MG63 (cell line): ENCODE data around the gene WDR81. TPM values are rescaled to one million over a fixed set of nuclear protein-coding genes. Genes with fewer than 3 reads are reported as not detected.
"Not testable (repeated sequence)": the region's sequence is repeated elsewhere in the genome, so short reads cannot be mapped to it uniquely, and the experiment has no call there.

Experiments used
- DNase-seq: peaks from one replicate; pipeline ENCODE4 v3.0.0-alpha.2; 2020
- H3K27me3 ChIP-seq: fragments of 250-450 bp; sonication (Bioruptor Pico); 2 replicates; pipeline ENCODE4 v1.5.1; 2020; ENCODE audit warnings: mild to moderate bottlenecking, moderate library complexity
- H3K36me3 ChIP-seq: fragments of 250-450 bp; sonication (Bioruptor Pico); 2 replicates; pipeline ENCODE4 v1.5.1; 2020; ENCODE audit warnings: mild to moderate bottlenecking, moderate library complexity
- H3K4me3 ChIP-seq: fragments of 250-450 bp; sonication (Bioruptor Pico); 2 replicates; pipeline ENCODE4 v1.5.1; 2020; ENCODE audit warnings: mild to moderate bottlenecking, moderate library complexity
- H3K9me3 ChIP-seq: fragments of 250-450 bp; sonication (Bioruptor Pico); 2 replicates; pipeline ENCODE4 v1.5.1; 2020; ENCODE audit warnings: mild to moderate bottlenecking, moderate library complexity
- total RNA-seq: library from RNA; depleted of rRNA; stranded (reverse); fragments of >200 nt; shearing (Covaris generic); gene quantifications from 2 replicates; pipeline ENCODE4 v1.2.3, GENCODE V29; 2014; ENCODE audit warnings: low replicate concordance

The WDR81 gene
- total RNA-seq, 1 experiment from 2014 or later, result 20.3 TPM

DNA sequence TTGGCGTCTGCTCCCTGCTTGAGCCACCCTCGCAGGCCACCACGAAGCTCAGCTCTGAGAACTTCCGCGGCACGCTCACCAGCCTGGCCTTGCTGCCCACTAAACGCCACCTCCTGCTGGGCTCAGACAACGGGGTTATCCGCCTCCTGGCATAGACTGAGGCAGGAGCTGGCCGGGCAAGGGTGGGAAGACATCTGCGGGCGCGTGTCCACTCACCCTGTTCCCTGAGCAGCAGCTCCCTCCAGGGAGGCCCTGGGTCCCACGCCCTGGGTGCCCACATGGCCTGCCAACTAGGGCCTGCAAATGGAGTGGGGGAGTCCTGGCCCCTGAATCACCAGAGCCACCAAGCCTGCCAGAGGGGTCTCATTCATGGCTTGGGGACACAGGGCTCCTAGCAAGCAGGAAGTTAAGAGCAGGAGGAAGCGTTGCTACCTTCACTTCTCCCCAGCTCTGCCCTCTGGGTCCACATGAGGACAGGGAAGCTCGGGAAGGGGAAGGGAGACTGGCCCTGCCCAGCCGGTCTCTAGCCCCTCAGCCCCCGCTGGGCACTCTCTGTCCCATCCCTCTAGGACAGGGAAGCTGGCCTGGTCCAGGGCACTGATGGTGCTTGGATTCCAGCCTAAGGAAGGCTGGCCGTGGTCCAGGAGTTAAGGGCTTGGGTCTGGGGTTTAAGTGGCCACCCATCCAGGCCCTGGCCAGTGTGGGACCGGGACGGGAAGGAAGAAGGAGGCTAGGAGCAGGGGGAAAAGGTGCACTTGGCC, 13.2 kb downstream of the WDR81 start:
- DNase-seq, result no peak

DNA sequence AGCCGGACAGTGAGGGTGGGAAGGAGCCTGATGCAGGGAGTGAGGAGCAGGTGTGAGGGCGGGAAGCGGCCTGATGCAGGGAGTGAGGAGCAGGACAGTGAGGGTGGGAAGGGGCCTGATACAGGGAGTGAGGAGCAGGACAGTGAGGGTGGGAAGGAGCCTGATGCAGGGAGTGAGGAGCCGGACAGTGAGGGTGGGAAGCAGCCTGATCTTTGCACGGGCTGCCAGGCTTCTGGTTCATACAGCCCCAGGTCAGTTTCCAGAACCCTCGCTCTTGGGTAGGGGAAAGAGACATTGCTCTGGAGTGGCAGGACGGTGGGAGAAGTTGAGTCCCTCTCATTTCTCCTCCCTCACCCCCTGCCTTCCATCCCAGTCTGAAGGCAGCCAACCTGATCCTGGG, 17.4 kb downstream of the WDR81 start:
- H3K27me3 ChIP-seq, H3K9me3 ChIP-seq, DNase-seq, H3K36me3 ChIP-seq, H3K4me3 ChIP-seq: not testable (repeated sequence)

More for the DNA sequence above, 13.2 kb downstream of the WDR81 start:
- H3K9me3 ChIP-seq, result no peaks in the 10 kb centered on the region
- no peaks in the 10 kb centered on the region for H3K27me3 ChIP-seq
- H3K36me3 ChIP-seq, result no peaks in the 10 kb centered on the region
- H3K4me3 ChIP-seq, result no peak overlapping the region

DNA sequence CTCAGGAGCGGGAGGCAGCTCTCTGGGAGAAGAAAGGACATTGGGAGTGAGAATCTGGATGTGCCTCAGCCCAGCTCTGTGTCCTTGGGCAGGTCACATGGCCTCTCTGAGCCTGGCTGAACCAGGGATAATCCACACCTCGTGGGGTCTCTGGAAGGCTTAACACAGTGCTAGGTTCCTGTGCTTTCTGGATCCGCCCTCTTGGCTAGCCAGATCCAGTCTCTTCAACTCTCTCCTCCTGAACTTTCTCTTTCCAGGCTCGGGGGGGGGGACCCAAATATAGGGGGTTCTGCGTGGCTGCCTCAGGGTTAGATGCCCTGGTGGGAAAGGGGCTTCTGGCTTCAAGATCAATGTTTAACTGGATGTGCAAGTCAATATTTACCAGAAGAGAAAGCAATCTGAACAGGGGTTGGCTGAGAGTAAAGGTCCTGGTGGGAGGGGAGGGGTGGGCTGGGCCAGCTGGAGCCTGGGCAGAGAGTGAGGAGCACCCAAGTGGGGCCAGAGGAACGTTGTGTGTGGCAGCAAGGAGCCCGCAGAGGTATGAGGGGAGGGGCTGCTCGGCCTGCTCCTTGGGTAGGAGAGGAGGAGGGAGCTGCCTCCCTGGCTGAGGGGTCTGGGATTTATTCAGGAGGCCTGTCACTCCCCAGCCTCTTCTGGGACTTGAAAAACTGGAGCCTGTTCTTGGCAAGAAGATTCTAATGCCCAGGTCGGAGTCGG, 18.0 kb downstream of the WDR81 start, which contains the start of gene SERPINF2:
SERPINF2 (plus strand) TSS at position 501 of the 717 bp plus-strand sequence. CDS start 2,125 bp downstream, outside the sequence.
- Histone ChIP-seq H3K36me3 (no peaks in the 10 kb centered on the region), H3K27me3 (no peaks in the 10 kb centered on the region), H3K9me3 (no peaks in the 10 kb centered on the region), H3K4me3 (no peak within 1 kb of the TSS)
- no peak for DNase-seq

DNA sequence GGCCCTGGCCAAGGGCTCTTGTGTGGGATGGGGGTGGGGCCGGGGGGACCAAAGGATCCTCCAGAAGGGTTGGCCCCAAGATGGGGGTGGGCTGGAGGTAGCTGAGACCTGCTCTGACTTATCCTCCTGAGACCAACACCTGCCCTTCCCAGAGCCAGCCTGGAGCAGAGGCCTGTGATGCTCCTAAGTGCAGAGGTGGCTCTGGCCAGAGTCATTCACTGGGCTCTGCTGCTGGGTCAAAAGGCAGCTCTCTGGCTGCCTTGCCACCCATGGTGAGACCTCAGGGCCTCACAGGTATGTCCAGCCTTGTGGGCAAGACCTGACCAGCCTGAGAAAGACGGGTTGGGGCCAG, 18.6 kb downstream of the WDR81 start:
- Histone ChIP-seq H3K9me3 (no peaks in the 10 kb centered on the region), H3K27me3 (no peaks in the 10 kb centered on the region), H3K4me3 (no peak overlapping the region), H3K36me3 (no peaks in the 10 kb centered on the region)
- no peak for DNase-seq

DNA sequence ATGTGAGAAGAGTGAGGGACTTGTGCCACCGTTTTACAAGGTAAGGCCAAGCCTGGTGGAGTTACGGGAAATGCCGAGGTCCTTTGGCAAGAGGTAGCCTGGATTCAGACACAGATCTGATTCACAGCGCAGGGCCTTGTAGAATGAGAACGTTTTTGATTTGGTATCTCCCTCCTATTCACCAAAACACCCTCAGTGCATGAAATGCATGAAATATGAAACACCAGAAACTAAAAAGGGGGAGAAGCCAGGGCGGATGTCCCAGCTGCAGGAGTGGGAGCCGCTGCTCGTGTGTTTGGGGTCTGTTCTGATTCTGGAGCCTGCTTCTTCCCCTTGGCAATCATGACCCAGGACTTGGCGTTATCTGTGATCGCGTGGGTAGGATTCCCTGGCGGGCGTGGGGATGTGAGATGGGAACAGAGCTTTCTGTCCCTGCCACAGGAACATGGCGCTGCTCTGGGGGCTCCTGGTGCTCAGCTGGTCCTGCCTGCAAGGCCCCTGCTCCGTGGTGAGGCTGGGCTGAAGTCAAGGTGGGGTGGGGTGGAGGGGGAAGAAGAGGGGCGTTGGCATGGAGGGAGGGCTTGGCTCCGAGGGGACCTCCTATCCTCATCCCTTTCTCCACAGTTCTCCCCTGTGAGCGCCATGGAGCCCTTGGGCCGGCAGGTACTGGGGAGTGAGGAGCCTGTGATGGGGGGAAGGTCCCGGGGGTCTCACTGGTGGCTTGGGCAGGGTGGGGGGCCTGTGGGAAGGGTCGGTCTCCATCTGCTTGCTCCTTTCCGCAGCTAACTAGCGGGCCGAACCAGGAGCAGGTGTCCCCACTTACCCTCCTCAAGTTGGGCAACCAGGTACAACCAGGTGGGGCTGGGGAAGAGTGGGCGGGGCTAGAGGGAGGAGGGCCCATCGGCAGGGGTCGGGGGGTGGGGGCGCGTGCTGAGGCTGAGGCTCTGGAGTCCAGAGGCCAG, 20.3 kb downstream of the WDR81 start:
- H3K4me3 ChIP-seq, result no peak overlapping the region
- no peaks in the 10 kb centered on the region for H3K27me3 ChIP-seq
- H3K36me3 ChIP-seq, result no peaks in the 10 kb centered on the region
- no peak for DNase-seq
- H3K9me3 ChIP-seq, result no peaks in the 10 kb centered on the region

DNA sequence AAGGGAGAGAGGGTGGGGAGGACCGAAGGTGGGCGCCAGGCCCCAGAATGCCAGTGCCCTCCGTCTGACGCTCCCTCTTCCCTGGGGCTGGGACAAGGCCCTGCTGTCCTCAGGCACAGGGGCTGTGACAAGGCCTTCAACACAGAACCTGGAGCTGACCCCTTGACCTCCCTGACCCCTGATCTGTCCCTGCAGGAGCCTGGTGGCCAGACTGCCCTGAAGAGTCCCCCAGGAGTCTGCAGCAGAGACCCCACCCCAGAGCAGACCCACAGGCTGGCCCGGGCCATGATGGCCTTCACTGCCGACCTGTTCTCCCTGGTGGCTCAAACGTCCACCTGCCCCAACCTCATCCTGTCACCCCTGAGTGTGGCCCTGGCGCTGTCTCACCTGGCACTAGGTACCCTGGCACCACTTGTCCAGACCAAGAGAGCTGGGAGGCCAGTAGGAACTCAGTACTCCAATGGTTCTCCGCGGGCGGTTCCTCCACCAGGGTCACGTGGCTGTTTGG, 21.1 kb downstream of the WDR81 start:
- Histone ChIP-seq H3K9me3 (no peaks in the 10 kb centered on the region), H3K27me3 (no peaks in the 10 kb centered on the region), H3K36me3 (no peaks in the 10 kb centered on the region), H3K4me3 (no peak overlapping the region)
- DNase-seq, result no peak

DNA sequence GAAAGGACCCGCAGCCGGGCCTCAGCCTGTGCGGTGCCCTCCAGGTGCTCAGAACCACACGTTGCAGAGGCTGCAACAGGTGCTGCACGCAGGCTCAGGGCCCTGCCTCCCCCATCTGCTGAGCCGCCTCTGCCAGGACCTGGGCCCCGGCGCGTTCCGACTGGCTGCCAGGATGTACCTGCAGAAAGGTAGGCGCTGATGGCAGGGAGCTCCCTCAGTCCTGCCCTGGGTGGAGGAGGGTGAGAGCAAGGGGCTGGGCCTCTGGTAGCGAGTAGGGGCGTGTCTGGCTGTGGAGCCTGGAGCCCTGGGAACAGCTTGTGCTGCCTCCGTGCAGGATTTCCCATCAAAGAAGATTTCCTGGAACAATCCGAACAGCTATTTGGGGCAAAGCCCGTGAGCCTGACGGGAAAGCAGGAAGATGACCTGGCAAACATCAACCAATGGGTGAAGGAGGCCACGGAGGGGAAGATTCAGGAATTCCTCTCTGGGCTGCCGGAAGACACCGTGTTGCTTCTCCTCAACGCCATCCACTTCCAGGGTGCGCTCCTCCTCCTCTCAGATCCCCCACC, 22.6 kb downstream of the WDR81 start:
- no peak for DNase-seq
- Histone ChIP-seq H3K9me3 (no peaks in the 10 kb centered on the region), H3K36me3 (no peaks in the 10 kb centered on the region), H3K27me3 (no peaks in the 10 kb centered on the region), H3K4me3 (no peak overlapping the region)

DNA sequence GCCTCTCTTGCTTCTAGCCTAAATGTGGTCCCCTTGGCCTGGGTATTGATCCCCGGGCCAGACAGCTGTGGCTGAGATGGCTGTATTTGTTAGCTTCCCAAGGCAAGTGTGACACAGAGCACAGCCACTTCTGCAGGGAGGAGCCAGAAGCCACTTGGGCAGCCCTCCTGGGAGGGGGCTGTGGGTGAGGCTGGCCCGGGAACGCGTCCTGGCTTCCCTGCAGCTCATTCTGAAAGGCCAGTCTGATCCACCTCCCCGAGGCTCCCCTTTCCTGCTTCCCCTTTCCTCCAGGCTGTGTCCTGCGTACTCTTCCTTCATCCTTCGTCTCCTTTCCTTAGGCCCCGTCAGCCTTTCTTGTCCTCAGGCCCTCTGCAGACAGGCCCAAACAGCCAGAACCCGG, 26.1 kb downstream of the WDR81 start:
- H3K4me3 ChIP-seq, result no peak overlapping the region
- DNase-seq, result no peak
- H3K27me3 ChIP-seq, result no peaks in the 10 kb centered on the region
- no peaks in the 10 kb centered on the region for H3K36me3 ChIP-seq
- no peaks in the 10 kb centered on the region for H3K9me3 ChIP-seq

DNA sequence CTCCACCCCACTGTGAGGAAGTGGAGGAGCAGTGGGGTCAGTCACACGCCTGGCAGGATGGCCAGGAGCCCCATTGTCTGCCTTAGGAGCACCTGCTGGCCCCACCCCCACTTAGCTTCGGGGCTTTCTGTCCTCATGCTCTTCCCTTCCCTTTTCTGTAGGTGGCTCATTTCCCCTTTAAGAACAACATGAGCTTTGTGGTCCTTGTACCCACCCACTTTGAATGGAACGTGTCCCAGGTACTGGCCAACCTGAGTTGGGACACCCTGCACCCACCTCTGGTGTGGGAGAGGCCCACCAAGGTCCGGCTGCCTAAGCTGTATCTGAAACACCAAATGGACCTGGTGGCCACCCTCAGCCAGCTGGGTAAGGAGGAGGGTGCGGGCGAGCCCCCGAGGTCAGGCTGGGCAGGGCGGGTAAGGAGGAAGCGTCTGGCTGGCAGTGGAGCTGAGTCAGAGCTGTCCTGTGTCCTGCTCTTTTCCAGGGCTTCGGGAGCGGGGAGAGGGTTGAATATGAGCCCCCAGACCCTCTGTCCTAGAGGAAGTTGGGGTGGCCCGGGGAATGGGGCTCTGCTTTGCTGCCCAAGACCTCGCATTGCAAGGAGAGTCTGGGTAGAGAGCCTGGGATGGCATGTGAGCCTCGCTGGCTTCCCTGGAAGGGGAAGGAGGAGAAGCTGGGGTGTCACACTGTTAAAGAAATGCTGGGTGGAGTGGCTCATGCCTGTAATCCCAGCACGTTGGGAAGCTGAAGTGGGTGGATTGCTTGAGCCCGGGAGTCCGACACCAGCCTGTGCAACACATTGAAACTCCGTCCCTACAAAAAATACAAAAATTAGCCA, 28.1 kb downstream of the WDR81 start:
- no peaks in the 10 kb centered on the region for H3K36me3 ChIP-seq
- H3K9me3 ChIP-seq, result no peaks in the 10 kb centered on the region
- no peak overlapping the region for H3K4me3 ChIP-seq
- H3K27me3 ChIP-seq, result no peaks in the 10 kb centered on the region
- no peak for DNase-seq

DNA sequence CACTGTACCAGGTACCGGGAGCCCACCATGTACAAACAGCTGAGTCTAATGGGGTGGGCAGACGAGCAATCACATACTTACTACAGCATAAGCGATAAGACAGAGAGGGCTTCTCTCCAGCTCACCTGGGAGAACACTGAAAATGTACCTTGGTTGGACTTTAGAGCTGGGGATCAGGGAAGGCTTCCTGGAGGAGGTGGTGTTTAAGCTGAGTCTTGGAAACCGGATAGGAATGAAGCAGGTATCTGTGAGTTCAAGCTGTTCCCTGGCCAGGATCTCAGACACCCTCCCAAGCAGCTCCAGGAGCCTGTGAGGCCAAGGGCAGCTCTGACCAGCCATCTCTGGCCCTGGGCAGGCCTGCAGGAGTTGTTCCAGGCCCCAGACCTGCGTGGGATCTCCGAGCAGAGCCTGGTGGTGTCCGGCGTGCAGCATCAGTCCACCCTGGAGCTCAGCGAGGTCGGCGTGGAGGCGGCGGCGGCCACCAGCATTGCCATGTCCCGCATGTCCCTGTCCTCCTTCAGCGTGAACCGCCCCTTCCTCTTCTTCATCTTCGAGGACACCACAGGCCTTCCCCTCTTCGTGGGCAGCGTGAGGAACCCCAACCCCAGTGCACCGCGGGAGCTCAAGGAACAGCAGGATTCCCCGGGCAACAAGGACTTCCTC, 29.4 kb downstream of the WDR81 start:
- no peak overlapping the region for H3K4me3 ChIP-seq
- no peaks in the 10 kb centered on the region for H3K36me3 ChIP-seq
- DNase-seq, result no peak
- H3K27me3 ChIP-seq, result no peaks in the 10 kb centered on the region
- H3K9me3 ChIP-seq, result no peaks in the 10 kb centered on the region

DNA sequence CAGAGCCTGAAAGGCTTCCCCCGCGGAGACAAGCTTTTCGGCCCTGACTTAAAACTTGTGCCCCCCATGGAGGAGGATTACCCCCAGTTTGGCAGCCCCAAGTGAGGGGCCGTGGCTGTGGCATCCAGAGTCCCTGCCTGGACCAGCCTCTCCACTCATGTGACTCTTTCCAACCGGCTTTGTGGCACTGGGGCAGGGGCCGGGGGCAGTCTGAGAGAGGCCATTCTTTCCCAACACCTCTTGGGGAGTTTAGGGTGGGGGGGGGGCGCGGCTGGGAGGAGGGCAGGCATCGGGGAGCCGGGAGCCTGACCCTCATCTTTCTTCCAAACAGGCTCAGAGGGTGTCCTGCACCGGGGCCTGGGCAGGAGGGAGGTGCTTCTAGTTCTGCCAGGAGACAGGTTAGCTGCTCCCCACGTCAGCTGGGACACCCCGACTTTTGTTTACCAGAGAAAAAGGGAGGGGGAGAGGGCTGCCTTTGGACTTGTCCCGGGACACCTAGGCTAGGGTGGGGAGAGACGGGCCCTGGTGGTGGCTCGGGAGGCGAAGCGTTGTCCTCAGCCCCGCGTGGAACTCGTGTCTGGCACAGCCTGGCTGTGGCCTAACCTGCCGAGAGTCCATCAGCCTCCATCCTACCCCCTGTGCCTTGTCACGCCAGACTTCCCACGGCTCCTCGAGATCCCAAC, 30.1 kb downstream of the WDR81 start:
- Histone ChIP-seq H3K27me3 (no peaks in the 10 kb centered on the region), H3K9me3 (no peaks in the 10 kb centered on the region), H3K36me3 (no peaks in the 10 kb centered on the region), H3K4me3 (no peak overlapping the region)
- no peak for DNase-seq

DNA sequence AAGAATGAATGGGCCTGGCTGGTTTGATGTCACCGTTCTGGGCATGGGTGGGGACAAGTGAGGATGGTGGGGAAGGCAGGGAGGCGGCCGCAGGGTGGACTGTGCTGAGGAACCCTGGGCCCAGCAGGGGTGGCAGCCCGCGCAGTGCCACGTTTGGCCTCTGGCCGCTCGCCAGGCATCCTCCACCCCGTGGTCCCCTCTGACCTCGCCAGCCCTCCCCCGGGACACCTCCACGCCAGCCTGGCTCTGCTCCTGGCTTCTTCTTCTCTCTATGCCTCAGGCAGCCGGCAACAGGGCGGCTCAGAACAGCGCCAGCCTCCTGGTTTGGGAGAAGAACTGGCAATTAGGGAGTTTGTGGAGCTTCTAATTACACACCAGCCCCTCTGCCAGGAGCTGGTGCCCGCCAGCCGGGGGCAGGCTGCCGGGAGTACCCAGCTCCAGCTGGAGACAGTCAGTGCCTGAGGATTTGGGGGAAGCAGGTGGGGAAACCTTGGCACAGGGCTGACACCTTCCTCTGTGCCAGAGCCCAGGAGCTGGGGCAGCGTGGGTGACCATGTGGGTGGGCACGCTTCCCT, 30.8 kb downstream of the WDR81 start:
- DNase-seq, result no peak
- Histone ChIP-seq H3K4me3 (no peak overlapping the region), H3K27me3 (no peaks in the 10 kb centered on the region), H3K36me3 (no peaks in the 10 kb centered on the region), H3K9me3 (no peaks in the 10 kb centered on the region)

DNA sequence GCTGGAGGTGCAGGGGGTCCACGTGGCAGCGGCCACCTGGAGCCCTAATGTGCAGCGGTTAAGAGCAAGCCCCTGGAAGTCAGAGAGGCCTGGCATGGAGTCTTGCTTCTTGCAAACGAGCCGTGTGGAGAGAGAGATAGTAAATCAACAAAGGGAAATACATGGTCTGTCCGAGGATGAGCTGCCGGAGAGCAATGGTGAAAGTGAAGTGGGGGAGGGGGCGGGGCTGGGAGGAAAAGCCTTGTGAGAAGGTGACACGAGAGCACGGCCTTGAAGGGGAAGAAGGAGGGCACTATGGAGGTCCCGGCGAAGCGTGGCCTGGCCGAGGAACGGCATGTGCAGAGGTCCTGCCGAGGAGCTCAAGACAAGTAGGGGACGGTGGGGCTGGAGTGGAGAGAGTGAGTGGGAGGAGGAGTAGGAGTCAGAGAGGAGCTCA, 31.3 kb downstream of the WDR81 start:
- H3K27me3 ChIP-seq, result no peaks in the 10 kb centered on the region
- no peaks in the 10 kb centered on the region for H3K9me3 ChIP-seq
- no peaks in the 10 kb centered on the region for H3K36me3 ChIP-seq
- DNase-seq, result no peak
- no peak overlapping the region for H3K4me3 ChIP-seq

DNA sequence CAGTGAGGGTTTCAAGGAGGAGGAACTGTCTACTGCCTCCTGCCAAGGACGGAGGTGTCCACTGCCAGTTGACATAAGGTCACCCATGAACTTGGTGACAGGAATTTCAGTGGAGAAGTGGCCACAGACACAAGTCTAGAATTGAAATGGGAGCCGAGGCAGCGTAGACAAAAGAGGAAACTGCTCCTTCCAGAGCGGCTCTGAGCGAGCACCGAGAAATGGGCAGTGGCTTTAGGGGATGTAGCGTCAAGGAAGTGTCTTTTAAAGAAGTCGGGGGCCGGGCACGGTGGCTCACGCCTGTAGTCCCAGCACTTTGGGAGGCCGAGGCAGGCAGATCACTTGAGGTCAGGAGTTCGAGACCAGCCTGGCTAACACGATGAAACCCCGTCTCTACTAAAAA, 34.3 kb downstream of the WDR81 start:
- no peak for DNase-seq
- Histone ChIP-seq H3K9me3 (no peaks in the 10 kb centered on the region), H3K4me3 (no peak overlapping the region), H3K27me3 (no peaks in the 10 kb centered on the region), H3K36me3 (no peaks in the 10 kb centered on the region)

DNA sequence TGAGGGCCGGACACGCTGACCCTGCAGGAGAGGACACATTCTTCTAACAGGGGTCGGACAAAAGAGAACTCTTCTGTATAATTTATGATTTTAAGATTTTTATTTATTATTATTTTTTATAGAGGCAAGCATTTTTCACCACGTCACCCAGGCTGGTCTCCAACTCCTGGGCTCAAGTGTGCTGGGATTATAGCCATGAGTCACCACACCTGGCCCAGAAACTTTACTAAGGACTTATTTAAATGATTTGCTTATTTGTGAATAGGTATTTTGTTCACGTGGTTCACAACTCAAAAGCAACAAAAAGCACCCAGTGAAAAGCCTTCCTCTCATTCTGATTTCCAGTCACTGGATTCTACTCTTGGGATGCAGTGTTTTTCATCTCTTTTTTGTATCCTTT, 35.0 kb downstream of the WDR81 start:
- H3K36me3 ChIP-seq, result no peaks in the 10 kb centered on the region
- no peak for DNase-seq
- no peaks in the 10 kb centered on the region for H3K9me3 ChIP-seq
- H3K4me3 ChIP-seq, result no peak overlapping the region
- H3K27me3 ChIP-seq, result no peaks in the 10 kb centered on the region
